Transverse colon (tissue), 4 donors: ENCODE measurements around the gene MEX3A. TPM values are rescaled to one million over a fixed set of nuclear protein-coding genes. Genes with fewer than 3 reads are reported as not detected.

Source experiments
- DNase-seq: peaks from one replicate; pipeline ENCODE4 v3.0.0-alpha.2; 2019
- H3K27ac ChIP-seq, 4 donors: fragments of 200-600 bp; sonication (generic); 2 replicates each; pipeline ENCODE4 v1.5.1; 2016 to 2018; ENCODE audit warnings: inconsistent platforms in 4 of 4
- H3K27me3 ChIP-seq: fragments of 200-600 bp; sonication (generic); 2 replicates; pipeline ENCODE4 v1.5.1; 2017; ENCODE audit warnings: inconsistent platforms
- H3K36me3 ChIP-seq, 4 donors: fragments of 200-600 bp; sonication (generic); 2 replicates each; pipeline ENCODE4 v1.5.1; 2017 to 2019; ENCODE audit warnings: inconsistent platforms in 4 of 4
- H3K4me1 ChIP-seq, 4 donors: fragments of 200-600 bp; sonication (generic); 2 replicates each; pipeline ENCODE4 v1.5.1; 2017 to 2020; ENCODE audit warnings: inconsistent platforms in 4 of 4
- H3K4me3 ChIP-seq, 4 donors: fragments of 200-600 bp; sonication (generic); 1 replicate in 1 of 4; 2 replicates in 3 of 4; pipeline versions ENCODE4 v1.5.1 to v1.6.1; 2017 to 2019; ENCODE audit warnings: inconsistent platforms in 4 of 4
- H3K9me3 ChIP-seq, 2 donors: fragments of 200-600 bp; sonication (generic); 2 replicates each; pipeline ENCODE4 v1.5.1; 2017 to 2019; ENCODE audit warnings: inconsistent platforms in 2 of 2
- EP300 ChIP-seq: sonication (generic); formaldehyde crosslinking; IDR thresholded peaks from one replicate; pipeline ENCODE4 v1.6.1; 2017; ENCODE audit warnings: antibody characterized with exemption, low read depth
- POLR2A ChIP-seq: fragments of 450-650 bp; IDR thresholded peaks from one replicate; pipeline ENCODE4 v1.6.1; 2016; ENCODE audit warnings: antibody characterized with exemption, mild to moderate bottlenecking, moderate library complexity
- POLR2AphosphoS5 ChIP-seq, 3 donors: sonication (generic); formaldehyde crosslinking; IDR thresholded peaks; one replicate each; pipeline ENCODE4 v1.6.1; 2016; ENCODE audit warnings: antibody characterized with exemption in 3 of 3
- WGBS, 2 donors: methylation state at CpG; one replicate each; pipeline ENCODE4 v1.1.5; 2018; ENCODE audit warnings: low coverage in 1 of 2; 5-methylcytosine and 5-hydroxymethylcytosine counted together
- in situ Hi-C, 4 donors: fragments of 200-750 bp; cut with MboI; loops; one replicate each; pipeline versions ENCODE4 v1.15.0 to v1.15.1; 2017; ENCODE audit warnings: low sequenced_read_pairs in 3 of 4, low pct_ligation_motif_present in 1 of 4, low pct_unique_long_range_greater_than_20kb in 1 of 4
- intact Hi-C: fragments of 100-400 bp; cut with DNase I; formaldehyde crosslinking; loops from one replicate; pipeline ENCODE4 v1.15.1; 2023; ENCODE audit warnings: low total_unique reads
- total RNA-seq, 4 donors: library from RNA; depleted of rRNA; stranded (reverse); fragments of >200 nt; gene quantifications; one replicate each; pipeline ENCODE4 v1.1.0, GENCODE V29; 2016
- TF ChIP-seq, protein P1 (sequence below), 5 experiments: fragments of 200-600 bp in 3 of 5; fragments of 450-650 bp in 2 of 5; sonication (generic) in 3 of 5; IDR thresholded peaks; 1 replicate in 2 of 5; 2 replicates in 3 of 5; pipeline ENCODE4 v1.5.1; 2016 to 2017; ENCODE audit warnings: antibody characterized with exemption in 5 of 5, inconsistent platforms in 3 of 5, mild to moderate bottlenecking in 2 of 5, moderate library complexity in 1 of 5

MEX3A gene
- total RNA-seq, 4 donors from 2014 or later = 0.14 to 0.60 (median 0.48) TPM; not detected in 1

- no peaks in the 10 kb centered on the region for H3K36me3 ChIP-seq
- DNase-seq = no peak
- intact Hi-C loops (no loop called here), in situ Hi-C loops (no loop called here)
- 77 to 82% methylated on average over 3 to 4 of the region's 4 CpGs for WGBS, 2 donors
- no peaks in the 10 kb centered on the region for H3K27me3 ChIP-seq
- H3K9me3 ChIP-seq = no peaks in the 10 kb centered on the region
- peaks cover 0 to 33% (median 26%) of the 10 kb centered on the region in 4 donors for H3K4me1 ChIP-seq
- H3K4me3 ChIP-seq = no peak overlapping the region
- TF ChIP-seq, protein P1, sequence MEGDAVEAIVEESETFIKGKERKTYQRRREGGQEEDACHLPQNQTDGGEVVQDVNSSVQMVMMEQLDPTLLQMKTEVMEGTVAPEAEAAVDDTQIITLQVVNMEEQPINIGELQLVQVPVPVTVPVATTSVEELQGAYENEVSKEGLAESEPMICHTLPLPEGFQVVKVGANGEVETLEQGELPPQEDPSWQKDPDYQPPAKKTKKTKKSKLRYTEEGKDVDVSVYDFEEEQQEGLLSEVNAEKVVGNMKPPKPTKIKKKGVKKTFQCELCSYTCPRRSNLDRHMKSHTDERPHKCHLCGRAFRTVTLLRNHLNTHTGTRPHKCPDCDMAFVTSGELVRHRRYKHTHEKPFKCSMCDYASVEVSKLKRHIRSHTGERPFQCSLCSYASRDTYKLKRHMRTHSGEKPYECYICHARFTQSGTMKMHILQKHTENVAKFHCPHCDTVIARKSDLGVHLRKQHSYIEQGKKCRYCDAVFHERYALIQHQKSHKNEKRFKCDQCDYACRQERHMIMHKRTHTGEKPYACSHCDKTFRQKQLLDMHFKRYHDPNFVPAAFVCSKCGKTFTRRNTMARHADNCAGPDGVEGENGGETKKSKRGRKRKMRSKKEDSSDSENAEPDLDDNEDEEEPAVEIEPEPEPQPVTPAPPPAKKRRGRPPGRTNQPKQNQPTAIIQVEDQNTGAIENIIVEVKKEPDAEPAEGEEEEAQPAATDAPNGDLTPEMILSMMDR (IDR thresholded peaks at IDR 0.05) = no peak
- no peak for TF ChIP-seq POLR2AphosphoS5 (IDR thresholded peaks at IDR 0.05)
- TF ChIP-seq POLR2A = no peak
- no peak for TF ChIP-seq EP300
- H3K27ac ChIP-seq = peak overlapping the region in 2 of 4 donors; percentile 96 to 98
Observed at GRCh38 chr1:156111355-156111962, 29.2 kb upstream of the MEX3A start.

- H3K36me3 ChIP-seq = no peaks in the 10 kb centered on the region
- no peak overlapping the region for H3K27ac ChIP-seq
- H3K4me3 ChIP-seq = no peak overlapping the region
- WGBS, 2 donors = 70 to 78% methylated on average over 1 to 2 of the region's 2 CpGs
- H3K27me3 ChIP-seq = no peaks in the 10 kb centered on the region
- H3K4me1 ChIP-seq = peaks cover 5 to 44% (median 35%) of the 10 kb centered on the region in 4 donors
- intact Hi-C loops = no loop called here
- in situ Hi-C loops = no loop called here
- no peaks in the 10 kb centered on the region for H3K9me3 ChIP-seq
- TF ChIP-seq POLR2A = no peak
- no peak for TF ChIP-seq POLR2AphosphoS5 (IDR thresholded peaks at IDR 0.05)
- no peak for TF ChIP-seq EP300
- TF ChIP-seq, protein P1 (IDR thresholded peaks at IDR 0.05) = no peak
- no peak for DNase-seq
Observed at GRCh38 chr1:156110252-156110651, 28.0 kb upstream of the MEX3A start.

DNA sequence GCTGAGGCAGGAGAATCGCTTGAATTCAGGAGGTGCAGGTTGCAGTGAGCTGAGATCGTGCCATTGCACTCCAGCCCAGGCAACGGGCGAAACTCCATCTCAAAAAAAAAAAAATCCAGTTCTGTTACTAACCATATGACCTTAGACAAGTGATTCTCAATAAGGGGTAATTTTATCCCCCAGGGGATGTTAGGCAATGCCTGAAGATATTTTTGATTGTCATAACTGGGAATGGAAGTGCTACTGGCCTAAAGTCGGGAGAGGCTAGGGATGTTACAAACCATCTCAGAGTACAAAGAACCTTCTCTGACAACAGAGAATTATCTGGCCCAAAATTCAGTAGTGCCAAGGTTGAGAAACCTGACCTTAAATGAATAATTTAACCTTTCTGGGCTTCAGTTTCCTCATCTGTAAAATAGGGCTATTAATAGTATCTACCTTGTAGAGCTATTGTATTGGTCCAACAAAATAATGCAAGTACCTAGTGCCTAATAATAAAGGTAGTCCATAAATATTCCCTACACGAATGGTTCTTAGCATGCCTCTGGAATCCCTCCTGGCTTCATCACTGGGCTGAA is 26.5 kb upstream of the MEX3A start:
- TF ChIP-seq EP300 = no peak
- TF ChIP-seq, protein P1 (IDR thresholded peaks at IDR 0.05) = no peak
- in situ Hi-C loops = no loop called here
- Histone ChIP-seq H3K27me3 (no peaks in the 10 kb centered on the region), H3K4me1 (peaks cover 20 to 52% (median 43%) of the 10 kb centered on the region in 4 donors), H3K4me3 (no peak overlapping the region), H3K27ac (peak overlapping the region in 2 of 4 donors; percentile 8 to 97), H3K9me3 (no peaks in the 10 kb centered on the region), H3K36me3 (no peaks in the 10 kb centered on the region)
- intact Hi-C loops = no loop called here
- 80 to 87% methylated on average over 1 to 6 of the region's 6 CpGs for WGBS, 2 donors
- no peak for DNase-seq

DNA sequence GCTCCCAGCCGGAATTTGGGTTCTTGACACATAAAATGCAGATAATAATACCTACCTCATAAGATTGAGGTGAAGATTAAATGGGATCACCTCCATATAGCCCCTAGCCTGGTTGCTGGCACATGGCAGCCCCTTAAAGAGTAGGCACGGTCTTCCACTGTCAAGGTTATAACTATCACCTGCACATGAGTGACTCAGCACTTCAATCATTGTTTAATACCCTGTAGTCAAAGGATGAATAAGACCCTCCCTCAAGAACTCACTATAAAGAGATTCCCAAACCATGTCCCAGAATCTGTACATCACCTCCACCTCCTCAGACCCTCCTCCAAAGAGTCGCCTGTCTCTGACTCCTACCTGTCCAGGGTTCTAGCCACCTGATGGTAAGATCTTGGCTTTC is 25.8 kb upstream of the MEX3A start:
- Histone ChIP-seq H3K4me3 (no peak overlapping the region), H3K27ac (peak overlapping the region in 3 of 4 donors; percentile 94 to 97 (median 95)), H3K4me1 (peaks cover 27 to 52% (median 43%) of the 10 kb centered on the region in 4 donors), H3K36me3 (no peaks in the 10 kb centered on the region), H3K9me3 (no peaks in the 10 kb centered on the region), H3K27me3 (no peaks in the 10 kb centered on the region)
- DNase-seq = no peak
- WGBS, 2 donors = 91% methylated on average over 3 of the region's 3 CpGs; no CpG with 5 or more reads in 1 of the 2 donors
- TF ChIP-seq, protein P1 (IDR thresholded peaks at IDR 0.05) = no peak
- no peak for TF ChIP-seq POLR2A
- TF ChIP-seq POLR2AphosphoS5 (IDR thresholded peaks at IDR 0.05) = no peak
- no peak for TF ChIP-seq EP300
- in situ Hi-C loops = no loop called here
- intact Hi-C loops = no loop called here
